22Rv1 (cell line): Measurements from ENCODE around the gene AADACL3.

ENCODE experiments used
- H3K27ac ChIP-seq: fragments of 450-650 bp; 2 replicates; pipeline ENCODE4 v1.5.1; 2017
- CTCF ChIP-seq: fragments of 450-650 bp; IDR thresholded peaks from 2 replicates; pipeline ENCODE4 v1.5.1; 2017; ENCODE audit warnings: mild to moderate bottlenecking
- ZFX ChIP-seq: fragments of 450-650 bp; IDR thresholded peaks from 2 replicates; pipeline ENCODE4 v1.6.1; 2017; ENCODE audit warnings: antibody characterized with exemption, borderline replicate concordance

The AADACL3 gene

DNA sequence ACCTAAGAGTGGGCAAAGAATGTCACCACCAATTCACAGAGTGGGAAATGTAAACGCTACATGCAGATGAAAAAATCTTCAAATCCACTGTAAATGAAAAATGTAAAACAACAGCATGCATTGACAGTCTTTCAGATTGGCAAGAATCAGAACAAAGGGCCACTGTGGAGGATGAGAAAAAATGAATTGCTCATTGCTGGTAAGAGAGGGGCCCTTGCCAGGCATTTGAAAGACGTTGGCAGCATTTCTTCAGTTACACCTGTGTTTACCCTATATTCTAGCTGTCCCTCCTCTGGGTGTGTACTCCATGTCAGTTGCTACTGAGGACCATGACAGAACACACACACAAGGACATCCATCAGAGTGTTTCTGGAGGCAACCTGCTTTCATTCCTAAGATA lies 25.8 kb upstream of the AADACL3 start:
- TF ChIP-seq CTCF (no peak), ZFX (no peak)

DNA sequence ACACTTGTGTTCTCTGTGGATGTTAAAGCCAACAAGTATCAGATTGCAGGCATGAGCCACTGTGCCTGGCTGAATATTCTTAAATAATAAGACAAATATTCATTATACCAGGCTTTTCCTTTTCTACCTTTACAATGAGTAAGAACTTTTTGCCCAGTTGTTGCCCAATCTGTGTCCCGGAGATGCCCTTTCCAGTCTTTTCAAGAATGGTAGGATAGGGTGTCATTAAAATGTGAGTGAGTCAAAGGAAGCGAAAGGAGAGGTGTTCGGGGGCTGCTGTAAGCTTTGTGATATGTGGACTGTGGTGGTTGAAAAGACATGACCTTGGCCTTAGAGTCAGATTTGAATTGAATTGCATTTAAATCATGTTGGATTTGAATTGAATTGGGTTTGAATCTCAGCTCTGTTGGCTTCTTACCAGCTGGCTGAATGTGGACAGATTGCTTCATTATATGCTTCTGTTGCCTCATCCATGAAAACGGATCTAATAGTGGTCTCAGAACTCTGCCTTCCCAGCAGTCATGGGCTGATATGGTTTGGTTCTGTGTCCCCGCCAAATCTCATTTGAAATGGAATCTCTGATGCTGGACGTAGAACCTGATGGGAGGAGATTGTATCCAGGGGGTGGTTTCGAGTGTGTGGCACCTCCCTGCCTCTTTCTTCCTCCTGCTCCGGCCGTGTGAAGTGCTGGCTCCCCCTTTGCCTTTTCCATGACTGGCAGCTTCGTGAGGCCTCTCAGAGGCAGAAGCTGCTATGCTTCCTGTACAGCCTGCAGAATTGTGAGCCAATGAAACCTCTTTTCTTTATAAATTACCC lies 22.7 kb upstream of the AADACL3 start:
- TF ChIP-seq ZFX (no peak), CTCF (no peak)
- H3K27ac ChIP-seq = no peak overlapping the region

More for the DNA sequence above, 25.8 kb upstream of the AADACL3 start:
- H3K27ac ChIP-seq = no peak overlapping the region

GRCh38 chr1:12696658-12697057 lies 19.3 kb upstream of the AADACL3 start:
- TF ChIP-seq ZFX = no peak
- no peak for TF ChIP-seq CTCF

DNA sequence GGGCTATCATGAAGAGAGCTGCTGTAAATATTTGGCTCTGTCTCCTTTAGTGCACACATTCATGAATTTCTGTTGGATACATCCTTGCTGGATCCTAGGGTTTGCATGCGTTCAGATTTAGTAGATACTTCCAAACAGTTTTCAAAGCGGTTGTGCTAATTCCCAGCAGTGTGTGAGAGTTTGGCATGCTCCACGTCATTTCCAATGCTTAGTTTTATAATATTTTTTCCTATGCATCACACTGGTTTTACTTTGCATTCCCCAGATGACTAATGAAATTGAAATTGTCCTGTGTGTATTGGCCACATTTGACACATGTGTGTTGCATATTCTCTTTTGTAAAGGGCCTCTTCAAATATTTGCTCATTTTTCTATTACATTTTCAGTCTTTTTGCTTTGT lies 18.5 kb upstream of the AADACL3 start:
- no peak for TF ChIP-seq ZFX
- no peak for TF ChIP-seq CTCF

More at GRCh38 chr1:12696658-12697057, 19.3 kb upstream of the AADACL3 start:
- H3K27ac ChIP-seq = no peak overlapping the region

DNA sequence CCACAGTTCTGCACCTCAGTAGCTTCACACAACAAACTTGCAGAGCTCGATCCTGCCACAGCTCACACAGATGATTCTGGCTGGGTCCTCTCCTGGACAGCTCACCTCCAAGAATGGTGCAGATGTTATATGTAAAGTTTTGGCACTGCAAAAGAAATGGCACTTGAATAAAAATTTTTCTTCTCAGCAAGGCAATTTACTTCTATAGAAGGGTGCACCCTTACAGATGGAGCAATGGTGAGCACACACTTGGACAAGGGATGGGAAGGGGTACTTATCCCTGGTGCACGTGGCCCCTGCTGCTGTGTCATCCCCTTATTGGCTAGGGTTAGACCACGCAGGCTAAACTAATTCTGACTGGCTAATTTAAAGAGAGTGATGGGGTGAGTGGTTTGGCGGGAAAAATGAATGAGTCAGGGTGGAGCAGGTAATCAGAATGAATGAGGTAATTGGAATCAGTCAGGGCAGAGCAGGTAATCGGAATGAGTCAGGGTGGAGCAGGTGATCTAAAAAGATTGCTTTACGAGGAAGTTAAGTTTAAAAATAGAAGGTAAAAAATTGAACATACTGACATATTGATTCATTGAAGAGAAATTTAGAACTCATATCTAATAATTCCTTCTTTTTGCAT lies 12.0 kb upstream of the AADACL3 start:
- no peak overlapping the region for H3K27ac ChIP-seq
- TF ChIP-seq ZFX (no peak), CTCF (no peak)

More for the DNA sequence above, 18.5 kb upstream of the AADACL3 start:
- H3K27ac ChIP-seq = no peak overlapping the region

DNA sequence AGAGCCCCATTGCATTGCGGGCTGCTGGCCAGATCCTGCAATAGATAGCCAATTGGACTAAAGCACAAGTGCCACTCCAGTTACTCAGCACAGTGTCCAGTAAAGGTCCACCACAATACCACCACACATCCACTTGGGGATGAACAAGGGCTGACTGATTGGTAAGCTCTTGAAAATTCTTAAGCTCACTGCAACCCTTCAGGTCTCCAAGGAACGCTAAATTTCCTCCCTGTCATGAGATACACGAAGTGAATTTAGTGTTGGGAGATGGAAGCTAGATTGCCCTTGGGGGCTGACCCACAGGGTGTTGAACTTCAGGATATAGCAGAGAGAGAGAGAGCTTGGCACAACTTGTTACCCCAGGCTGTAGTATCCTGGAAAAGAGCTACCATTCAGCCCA lies 9.8 kb upstream of the AADACL3 start:
- H3K27ac ChIP-seq = no peak overlapping the region
- TF ChIP-seq CTCF (no peak), ZFX (no peak)
